NCI-H774 (cell line): Measurements from ENCODE around the gene CD81.

ENCODE experiments used
- DNase-seq: peaks from one replicate; lab custom pipeline; 2025; lab: John Stamatoyannopoulos, UW

CD81 gene

DNA sequence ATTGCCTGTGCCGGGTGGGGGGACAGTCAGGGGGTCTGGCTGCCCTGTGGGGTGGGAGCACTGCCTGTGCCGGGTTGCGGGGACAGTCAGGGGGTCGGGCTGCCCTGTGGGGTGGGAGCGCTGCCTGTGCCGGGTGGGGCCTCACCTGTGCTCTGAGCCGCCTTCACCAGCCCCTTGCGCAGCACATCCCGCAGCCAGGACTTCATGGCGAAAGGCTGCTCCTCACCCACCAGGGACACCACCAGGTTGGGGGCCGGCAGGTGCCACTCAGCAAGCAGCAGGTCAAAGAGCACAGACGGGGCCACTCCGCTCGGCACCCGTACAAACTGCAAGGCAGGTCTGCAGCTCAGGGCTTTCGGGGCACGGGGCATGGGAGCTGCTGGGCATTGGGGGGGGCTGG lies 44.9 kb downstream of the CD81 start:
- no peak for DNase-seq

DNA sequence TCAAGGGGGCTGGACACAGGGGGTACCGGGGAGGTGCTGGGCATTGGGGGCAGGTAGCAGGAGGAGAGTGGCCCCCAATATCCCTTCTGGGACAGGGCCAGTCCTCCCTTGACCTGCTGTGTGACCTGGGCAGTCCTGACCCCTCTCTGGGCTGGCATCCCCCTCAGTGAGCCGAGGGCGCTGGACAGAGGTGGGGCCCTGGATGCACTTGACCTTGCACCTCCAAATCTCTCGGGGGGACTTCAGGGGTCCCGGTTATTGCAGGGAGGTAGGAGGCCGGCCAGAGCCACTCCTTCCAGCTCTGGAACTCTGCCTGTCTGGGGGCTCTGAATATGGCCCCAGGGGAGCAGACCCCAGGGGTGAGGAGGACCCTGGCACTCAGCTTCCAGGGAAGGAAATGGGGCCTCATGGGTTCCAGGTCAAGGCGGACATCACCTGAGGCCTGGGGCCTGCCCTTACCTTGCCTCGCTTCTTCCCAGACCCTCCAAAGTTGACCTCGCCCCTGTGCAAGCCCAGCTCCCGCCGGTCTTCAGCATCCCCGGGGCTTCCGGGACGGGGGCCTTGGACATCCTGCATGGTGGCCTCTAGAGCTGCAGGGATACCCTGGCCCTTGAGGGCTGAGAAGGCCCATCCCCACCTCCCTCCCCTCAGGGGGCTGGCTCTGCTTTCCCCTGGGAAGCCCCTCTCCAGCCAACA lies 45.5 kb downstream of the CD81 start:
- DNase-seq, result no peak

- no peak for DNase-seq
These were observed 46.3 kb downstream of the CD81 start for GRCh38 chr11:2423157-2424025.

- no peak for DNase-seq
These were observed 47.8 kb downstream of the CD81 start for GRCh38 chr11:2424811-2425495.

GRCh38 chr11:2425506-2425905 lies 48.4 kb downstream of the CD81 start:
- DNase-seq, result no peak

- DNase-seq, result no peak
These were observed 49.1 kb downstream of the CD81 start for GRCh38 chr11:2426221-2426620.

DNA sequence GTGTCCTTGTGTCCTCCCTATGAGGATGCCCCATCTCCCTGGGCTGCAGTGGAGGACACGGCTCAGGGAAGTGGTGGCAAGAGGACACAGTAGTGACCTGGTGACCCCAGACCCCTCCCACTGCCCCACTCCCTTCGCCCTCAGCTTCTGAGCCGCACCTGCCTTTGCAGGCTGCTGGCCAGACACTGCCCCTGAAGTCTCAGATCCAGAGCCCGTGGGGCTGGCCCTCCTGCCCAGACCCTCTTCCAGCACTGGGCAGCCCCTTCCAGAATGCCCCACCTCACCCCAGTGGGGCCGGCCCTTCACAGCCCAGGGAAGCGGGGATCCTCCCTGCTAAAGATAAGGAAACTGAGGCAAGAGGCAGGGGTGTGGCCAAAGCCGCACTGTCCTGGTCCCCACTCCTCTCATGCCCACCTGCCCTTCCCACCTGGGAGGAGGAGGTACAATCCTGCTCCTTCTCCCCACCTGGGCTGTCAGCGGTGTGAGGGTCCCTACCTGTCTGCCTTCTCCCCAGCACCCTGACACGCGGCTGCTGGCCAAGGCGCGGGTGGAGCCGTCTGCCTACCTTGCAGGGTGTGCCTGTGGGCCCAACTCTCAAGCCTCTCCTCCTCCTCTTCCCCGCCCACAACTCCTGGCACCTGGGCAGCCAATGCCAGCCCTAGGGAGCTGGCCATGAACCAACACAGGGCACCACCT lies 49.9 kb downstream of the CD81 start:
- no peak for DNase-seq

- no peak for DNase-seq
These were observed 50.7 kb downstream of the CD81 start for GRCh38 chr11:2427721-2428321.

- DNase-seq, result peak; percentile 50
These were observed 51.2 kb downstream of the CD81 start for GRCh38 chr11:2428322-2428795.

- no peak for DNase-seq
These were observed 54.3 kb downstream of the CD81 start for GRCh38 chr11:2431395-2431794.

GRCh38 chr11:2432171-2432621 lies 55.1 kb downstream of the CD81 start:
- no peak for DNase-seq

GRCh38 chr11:2432628-2433071 lies 55.5 kb downstream of the CD81 start:
- no peak for DNase-seq

- no peak for DNase-seq
These were observed 56.2 kb downstream of the CD81 start for GRCh38 chr11:2433106-2433925.

- no peak for DNase-seq
These were observed 56.9 kb downstream of the CD81 start for GRCh38 chr11:2434008-2434407.

GRCh38 chr11:2434506-2435255 lies 57.6 kb downstream of the CD81 start:
- DNase-seq, result no peak

- DNase-seq, result no peak
These were observed 58.3 kb downstream of the CD81 start for GRCh38 chr11:2435288-2436012.

DNA sequence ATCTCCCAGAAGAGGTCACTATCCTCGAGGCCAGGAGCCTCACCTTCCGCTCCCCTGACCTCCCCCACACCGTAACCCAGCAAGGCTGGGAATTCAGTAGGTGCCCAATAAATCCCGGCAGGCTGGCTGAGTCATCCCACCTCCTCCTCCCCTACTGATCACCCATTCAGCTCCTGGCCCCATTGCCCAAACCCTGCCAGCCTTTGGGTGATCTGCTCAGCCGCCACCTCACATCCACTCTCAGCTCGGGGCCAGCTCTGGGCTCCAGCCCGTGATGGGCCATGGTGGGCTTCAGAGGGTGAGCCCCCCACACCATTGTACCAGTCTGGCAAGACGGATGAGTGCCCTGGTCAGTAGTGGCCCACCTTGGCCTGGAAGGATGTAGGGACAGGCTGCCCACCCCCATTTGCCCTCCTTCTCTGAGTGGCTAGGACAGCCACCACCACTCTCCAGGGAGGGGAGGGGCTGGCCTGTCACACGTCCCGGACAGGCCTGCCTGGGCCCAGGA lies 59.0 kb downstream of the CD81 start:
- DNase-seq, result no peak

GRCh38 chr11:2436521-2437031 lies 59.5 kb downstream of the CD81 start:
- no peak for DNase-seq

GRCh38 chr11:2437516-2437915 lies 60.4 kb downstream of the CD81 start:
- no peak for DNase-seq
